HCT116 (cell line): Measurements from ENCODE around the gene CACNA2D2.

Experiments
- EZH2 ChIP-seq: fragments of 200-600 bp; sonication (generic); IDR thresholded peaks from 2 replicates; pipeline ENCODE4 v1.6.1; 2017; ENCODE audit warnings: antibody characterized with exemption, mixed run types
- EZH2phosphoT487 ChIP-seq: fragments of 200-600 bp; IDR thresholded peaks from 2 replicates; pipeline ENCODE4 v1.6.1; 2018; ENCODE audit warnings: antibody characterized with exemption, borderline replicate concordance
- JUND ChIP-seq: IDR thresholded peaks from 2 replicates; pipeline ENCODE4 v1.6.1; 2012
- POLR2A ChIP-seq: IDR thresholded peaks from 2 replicates; pipeline ENCODE4 v1.7.0; 2011; ENCODE audit warnings: borderline replicate concordance; ENCODE audit not compliant: insufficient read depth, insufficient read length; ENCODE audit errors: extremely low read depth
- POLR2AphosphoS5 ChIP-seq: IDR thresholded peaks from 2 replicates; pipeline ENCODE4 v1.6.1; 2011; ENCODE audit warnings: mild to moderate bottlenecking, low read depth, low read length, moderate library complexity
- RAD21 ChIP-seq: IDR thresholded peaks from 2 replicates; pipeline ENCODE4 v1.6.1; 2012; ENCODE audit warnings: low read depth, mild to moderate bottlenecking
- SRF ChIP-seq: IDR thresholded peaks from 2 replicates; pipeline ENCODE4 v1.6.1; 2012; ENCODE audit warnings: low read depth
- YY1 ChIP-seq: IDR thresholded peaks from 2 replicates; pipeline ENCODE4 v1.6.1; 2011; ENCODE audit warnings: low read length, low read depth, moderate library complexity, mild to moderate bottlenecking; ENCODE audit not compliant: insufficient replicate concordance; ENCODE audit errors: extremely low read depth
- ZFX ChIP-seq: fragments of 450-650 bp; IDR thresholded peaks from 2 replicates; pipeline ENCODE4 v1.6.1; 2017
- TF ChIP-seq, protein P1 (sequence below), 3 experiments: fragments of 200-600 bp in 1 of 3; sonication (generic) in 1 of 3; IDR thresholded peaks in 2 of 3; conservative IDR thresholded peaks in 1 of 3; 2 replicates each; pipeline ENCODE4 v1.5.1; 2012 to 2017; ENCODE audit warnings: low read depth in 2 of 3, low read length in 2 of 3, antibody characterized with exemption in 1 of 3, borderline replicate concordance in 1 of 3, control low read depth in 1 of 3, mild to moderate bottlenecking in 1 of 3, mixed read lengths in 1 of 3, mixed run types in 1 of 3, moderate library complexity in 1 of 3; ENCODE audit not compliant: insufficient read depth in 1 of 3
- TF ChIP-seq, protein P2 (sequence below): IDR thresholded peaks from 2 replicates; pipeline ENCODE4 v1.6.1; 2011; ENCODE audit warnings: mild to moderate bottlenecking, low read length, moderate library complexity; ENCODE audit not compliant: insufficient replicate concordance; ENCODE audit errors: extremely low read depth
- TF ChIP-seq, protein P3 (sequence below): IDR thresholded peaks from 2 replicates; pipeline ENCODE4 v1.6.1; 2012
- TF ChIP-seq, protein P4 (sequence below): IDR thresholded peaks from 2 replicates; pipeline ENCODE4 v1.6.1; 2012

DNA sequence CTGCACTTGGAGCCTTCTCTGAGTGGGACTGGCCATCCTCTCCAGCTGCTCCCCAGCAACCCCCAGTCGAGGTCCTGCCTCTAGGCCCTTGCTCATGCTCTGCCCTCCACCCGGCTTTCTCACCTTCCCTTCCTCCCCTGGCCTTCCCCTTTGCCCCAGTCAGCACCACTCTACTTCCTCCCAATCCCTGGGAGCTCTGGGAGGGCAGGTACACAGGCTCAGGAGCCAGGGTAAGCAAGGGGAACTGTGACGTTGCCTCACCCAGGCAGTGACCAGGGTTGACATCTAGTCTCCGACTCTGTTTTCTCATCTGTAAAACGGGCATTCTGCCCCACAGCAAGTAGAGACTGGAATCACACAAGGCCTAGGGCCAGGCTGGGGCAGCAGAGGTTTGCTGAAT is 77.5 kb downstream of the CACNA2D2 start:
- no peak for TF ChIP-seq POLR2AphosphoS5
- no peak for TF ChIP-seq RAD21
- TF ChIP-seq, protein P1, sequence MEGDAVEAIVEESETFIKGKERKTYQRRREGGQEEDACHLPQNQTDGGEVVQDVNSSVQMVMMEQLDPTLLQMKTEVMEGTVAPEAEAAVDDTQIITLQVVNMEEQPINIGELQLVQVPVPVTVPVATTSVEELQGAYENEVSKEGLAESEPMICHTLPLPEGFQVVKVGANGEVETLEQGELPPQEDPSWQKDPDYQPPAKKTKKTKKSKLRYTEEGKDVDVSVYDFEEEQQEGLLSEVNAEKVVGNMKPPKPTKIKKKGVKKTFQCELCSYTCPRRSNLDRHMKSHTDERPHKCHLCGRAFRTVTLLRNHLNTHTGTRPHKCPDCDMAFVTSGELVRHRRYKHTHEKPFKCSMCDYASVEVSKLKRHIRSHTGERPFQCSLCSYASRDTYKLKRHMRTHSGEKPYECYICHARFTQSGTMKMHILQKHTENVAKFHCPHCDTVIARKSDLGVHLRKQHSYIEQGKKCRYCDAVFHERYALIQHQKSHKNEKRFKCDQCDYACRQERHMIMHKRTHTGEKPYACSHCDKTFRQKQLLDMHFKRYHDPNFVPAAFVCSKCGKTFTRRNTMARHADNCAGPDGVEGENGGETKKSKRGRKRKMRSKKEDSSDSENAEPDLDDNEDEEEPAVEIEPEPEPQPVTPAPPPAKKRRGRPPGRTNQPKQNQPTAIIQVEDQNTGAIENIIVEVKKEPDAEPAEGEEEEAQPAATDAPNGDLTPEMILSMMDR (IDR thresholded peaks at IDR 0.05 in 2 of 3, conservative IDR thresholded peaks at IDR 0.05 in 1 of 3; ENCODE audit: borderline replicate concordance in 1 of 3, insufficient read depth in 1 of 3, low read depth in 2 of 3, low read length in 2 of 3): no peak
- TF ChIP-seq YY1: no peak
- TF ChIP-seq POLR2A: no peak
- no peak for TF ChIP-seq ZFX
- TF ChIP-seq EZH2phosphoT487: no peak
- TF ChIP-seq, protein P2, sequence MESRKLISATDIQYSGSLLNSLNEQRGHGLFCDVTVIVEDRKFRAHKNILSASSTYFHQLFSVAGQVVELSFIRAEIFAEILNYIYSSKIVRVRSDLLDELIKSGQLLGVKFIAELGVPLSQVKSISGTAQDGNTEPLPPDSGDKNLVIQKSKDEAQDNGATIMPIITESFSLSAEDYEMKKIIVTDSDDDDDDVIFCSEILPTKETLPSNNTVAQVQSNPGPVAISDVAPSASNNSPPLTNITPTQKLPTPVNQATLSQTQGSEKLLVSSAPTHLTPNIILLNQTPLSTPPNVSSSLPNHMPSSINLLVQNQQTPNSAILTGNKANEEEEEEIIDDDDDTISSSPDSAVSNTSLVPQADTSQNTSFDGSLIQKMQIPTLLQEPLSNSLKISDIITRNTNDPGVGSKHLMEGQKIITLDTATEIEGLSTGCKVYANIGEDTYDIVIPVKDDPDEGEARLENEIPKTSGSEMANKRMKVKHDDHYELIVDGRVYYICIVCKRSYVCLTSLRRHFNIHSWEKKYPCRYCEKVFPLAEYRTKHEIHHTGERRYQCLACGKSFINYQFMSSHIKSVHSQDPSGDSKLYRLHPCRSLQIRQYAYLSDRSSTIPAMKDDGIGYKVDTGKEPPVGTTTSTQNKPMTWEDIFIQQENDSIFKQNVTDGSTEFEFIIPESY: no peak
- TF ChIP-seq, protein P3, sequence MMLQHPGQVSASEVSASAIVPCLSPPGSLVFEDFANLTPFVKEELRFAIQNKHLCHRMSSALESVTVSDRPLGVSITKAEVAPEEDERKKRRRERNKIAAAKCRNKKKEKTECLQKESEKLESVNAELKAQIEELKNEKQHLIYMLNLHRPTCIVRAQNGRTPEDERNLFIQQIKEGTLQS: no peak
- TF ChIP-seq, protein P4, sequence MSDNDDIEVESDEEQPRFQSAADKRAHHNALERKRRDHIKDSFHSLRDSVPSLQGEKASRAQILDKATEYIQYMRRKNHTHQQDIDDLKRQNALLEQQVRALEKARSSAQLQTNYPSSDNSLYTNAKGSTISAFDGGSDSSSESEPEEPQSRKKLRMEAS: no peak
- TF ChIP-seq EZH2: no peak
- TF ChIP-seq JUND: no peak
- no peak for TF ChIP-seq SRF
